GM23338 (cell line): ENCODE results near the gene NTM. TPM values are rescaled to one million over a fixed set of nuclear protein-coding genes. Genes with fewer than 3 reads are reported as not detected.

Experiments
- ATAC-seq: fragments of 200-7000 bp; cut with Tn5 transposase; 3 replicates; pipeline ENCODE4 v1.9.1; 2020
- DNase-seq: peaks from one replicate; pipeline ENCODE4 v3.0.0-alpha.2; 2015; ENCODE audit warnings: low spot score
- H2AFZ ChIP-seq: fragments of 200-600 bp; sonication (generic); 2 replicates; pipeline ENCODE4 v1.8.0; 2016; ENCODE audit warnings: antibody characterized with exemption, mild to moderate bottlenecking, moderate library complexity
- H3F3A ChIP-seq: fragments of 200-600 bp; sonication (generic); replicated peaks from 2 replicates; pipeline ENCODE4 v1.8.0; 2017; ENCODE audit warnings: antibody characterized with exemption, mixed run types, low read depth
- H3K27ac ChIP-seq: fragments of 200-600 bp; sonication (generic); 2 replicates; pipeline ENCODE4 v1.6.1; 2016; ENCODE audit warnings: low read depth
- H3K27me3 ChIP-seq: fragments of 200-600 bp; sonication (generic); 2 replicates; pipeline ENCODE4 v1.8.0; 2016; ENCODE audit warnings: mild to moderate bottlenecking, mixed run types, moderate library complexity; ENCODE audit not compliant: insufficient read depth
- H3K36me3 ChIP-seq: fragments of 200-600 bp; sonication (generic); 2 replicates; pipeline ENCODE4 v1.8.0; 2016; ENCODE audit warnings: mild to moderate bottlenecking; ENCODE audit not compliant: insufficient read depth
- H3K4me1 ChIP-seq: fragments of 200-600 bp; sonication (generic); 2 replicates; pipeline ENCODE4 v1.8.0; 2016; ENCODE audit warnings: mild to moderate bottlenecking, moderate library complexity; ENCODE audit not compliant: insufficient read depth
- H3K4me2 ChIP-seq: fragments of 200-600 bp; sonication (generic); 2 replicates; pipeline ENCODE4 v1.7.1; 2017; ENCODE audit warnings: mixed run types
- H3K4me3 ChIP-seq: fragments of 200-600 bp; sonication (generic); 2 replicates; pipeline ENCODE4 v1.6.1; 2016; ENCODE audit warnings: mixed run types
- H3K79me2 ChIP-seq: fragments of 200-600 bp; sonication (generic); replicated peaks from 2 replicates; pipeline ENCODE4 v1.8.0; 2017; ENCODE audit warnings: mild to moderate bottlenecking; ENCODE audit not compliant: insufficient read depth
- H3K9me2 ChIP-seq: fragments of 200-600 bp; sonication (generic); 2 replicates; pipeline ENCODE4 v1.8.0; 2017; ENCODE audit not compliant: insufficient read depth
- H4K20me1 ChIP-seq: fragments of 200-600 bp; sonication (generic); replicated peaks from 2 replicates; pipeline ENCODE4 v1.8.0; 2017; ENCODE audit warnings: mild to moderate bottlenecking; ENCODE audit not compliant: insufficient read depth
- H3K27ac Mint-ChIP-seq: 2 replicates; pipeline ENCODE4 v1.8.0; 2020; ENCODE audit warnings: inconsistent platforms, mild to moderate bottlenecking, moderate library complexity, mixed read lengths
- H3K27me3 Mint-ChIP-seq: 3 replicates; pipeline ENCODE4 v1.8.0; 2022; ENCODE audit warnings: low read depth, mild to moderate bottlenecking, moderate library complexity, mixed read lengths, inconsistent platforms; ENCODE audit not compliant: insufficient read depth, poor library complexity
- H3K36me3 Mint-ChIP-seq: 3 replicates; pipeline ENCODE4 v1.8.0; 2021; ENCODE audit warnings: low read depth, mild to moderate bottlenecking, inconsistent platforms, moderate library complexity, mixed read lengths
- H3K4me1 Mint-ChIP-seq: 3 replicates; pipeline ENCODE4 v1.8.0; 2020; ENCODE audit warnings: mild to moderate bottlenecking, inconsistent platforms, mixed read lengths
- H3K4me3 Mint-ChIP-seq: 3 replicates; pipeline ENCODE4 v1.8.0; 2021; ENCODE audit warnings: moderate library complexity, mild to moderate bottlenecking, inconsistent platforms, mixed read lengths
- H3K9me3 Mint-ChIP-seq: 3 replicates; pipeline ENCODE4 v1.8.0; 2020; ENCODE audit warnings: moderate library complexity, mild to moderate bottlenecking, inconsistent platforms, mixed read lengths
- JUNB ChIP-seq: IDR thresholded peaks from one replicate; pipeline ENCODE4 v1.6.1; 2016; ENCODE audit warnings: antibody characterized with exemption; ENCODE audit not compliant: unreplicated experiment
- NANOG ChIP-seq: IDR thresholded peaks from 2 replicates; pipeline ENCODE4 v1.6.1; 2016; ENCODE audit warnings: antibody characterized with exemption, borderline replicate concordance
- REST ChIP-seq: IDR thresholded peaks from one replicate; pipeline ENCODE4 v1.6.1; 2018; ENCODE audit warnings: antibody characterized with exemption; ENCODE audit not compliant: unreplicated experiment
- ZNF462 ChIP-seq: fragments of 250-450 bp; sonication (Bioruptor Pico); IDR thresholded peaks from 2 replicates; pipeline ENCODE4 v1.5.0; 2020; ENCODE audit warnings: mild to moderate bottlenecking, moderate library complexity
- polyA plus RNA-seq: library from polyadenylated mRNA; unstranded; fragments of >200 nt; fragmentation: Nextera tagmentation; extraction: Ambion mirVana; gene quantifications from 2 replicates; pipeline ENCODE4 v1.2.1, GENCODE V29; 2016
- total RNA-seq: library from RNA; depleted of rRNA; stranded (reverse); fragments of >200 nt; shearing (Covaris generic); gene quantifications from 2 replicates; pipeline ENCODE4 v1.2.3, GENCODE V29; 2014

NTM gene
- total and polyA plus RNA-seq, 2 experiments from 2014 or later, result 10.6 to 14.6 TPM

GRCh38 chr11:131599285-131599684, 228.9 kb downstream of the NTM start:
- H3K4me2 ChIP-seq, result no peak overlapping the region

GRCh38 chr11:131600628-131601027, 230.2 kb downstream of the NTM start:
- Histone ChIP-seq H3K79me2 (no peaks in the 10 kb centered on the region), H2AFZ (no peak overlapping the region), H3K27ac (no peak overlapping the region), H3K4me2 (no peak overlapping the region), H3K4me1 (peaks cover under 1% of the 10 kb centered on the region; the same call in 1 of the 2 replicates), H4K20me1 (no peaks in the 10 kb centered on the region), H3K36me3 (no peaks in the 10 kb centered on the region), H3K4me3 (no peak overlapping the region), H3F3A (no peaks in the 10 kb centered on the region), H3K27me3 (no peaks in the 10 kb centered on the region), H3K9me2 (no peaks in the 10 kb centered on the region; the same call in 1 of the 2 replicates)
- Mint-ChIP-seq H3K4me3 (no peak overlapping the region), H3K27me3 (no peaks in the 10 kb centered on the region), H3K9me3 (no peaks in the 10 kb centered on the region; the same call in 2 of the 3 replicates), H3K4me1 (peaks cover 18% of the 10 kb centered on the region), H3K36me3 (no peaks in the 10 kb centered on the region), H3K27ac (no peak overlapping the region)
- no peak for ATAC-seq
- DNase-seq, result no peak
- no peak for TF ChIP-seq JUNB

More at GRCh38 chr11:131599285-131599684, 228.9 kb downstream of the NTM start:
- Mint-ChIP-seq H3K27ac (no peak overlapping the region), H3K9me3 (no peaks in the 10 kb centered on the region; the same call in 2 of the 3 replicates), H3K4me1 (peaks cover 27% of the 10 kb centered on the region), H3K27me3 (no peaks in the 10 kb centered on the region), H3K4me3 (no peak overlapping the region), H3K36me3 (no peaks in the 10 kb centered on the region)
- no peaks in the 10 kb centered on the region for H3F3A ChIP-seq
- no peaks in the 10 kb centered on the region; the same call in 1 of the 2 replicates for H3K9me2 ChIP-seq
- no peaks in the 10 kb centered on the region for H3K36me3 ChIP-seq
- H3K27ac ChIP-seq, result no peak overlapping the region
- H2AFZ ChIP-seq, result no peak overlapping the region
- no peaks in the 10 kb centered on the region for H3K79me2 ChIP-seq
- ATAC-seq (peak; percentile 20; the same call in 2 of the 3 replicates), DNase-seq (no peak)
- H3K4me1 ChIP-seq, result peaks cover 9% of the 10 kb centered on the region
- no peak overlapping the region for H3K4me3 ChIP-seq
- no peaks in the 10 kb centered on the region for H3K27me3 ChIP-seq
- TF ChIP-seq REST, result no peak
- H4K20me1 ChIP-seq, result no peaks in the 10 kb centered on the region

- peaks cover 16% of the 10 kb centered on the region for H3K4me1 Mint-ChIP-seq
- no peaks in the 10 kb centered on the region for H3K36me3 Mint-ChIP-seq
- H3K4me1 ChIP-seq, result no peaks in the 10 kb centered on the region
- no peaks in the 10 kb centered on the region for H3F3A ChIP-seq
- H3K27ac ChIP-seq, result no peak overlapping the region
- H3K36me3 ChIP-seq, result no peaks in the 10 kb centered on the region
- H3K4me3 ChIP-seq, result no peak overlapping the region
- no peak overlapping the region for H3K27ac Mint-ChIP-seq
- H2AFZ ChIP-seq, result no peak overlapping the region
- no peaks in the 10 kb centered on the region for H4K20me1 ChIP-seq
- ATAC-seq, result no peak
- H3K4me3 Mint-ChIP-seq, result no peak overlapping the region
- H3K9me3 Mint-ChIP-seq, result no peaks in the 10 kb centered on the region; the same call in 2 of the 3 replicates
- no peak for TF ChIP-seq NANOG
- no peak for TF ChIP-seq ZNF462
- no peaks in the 10 kb centered on the region for H3K27me3 Mint-ChIP-seq
- H3K79me2 ChIP-seq, result no peaks in the 10 kb centered on the region
- H3K4me2 ChIP-seq, result no peak overlapping the region
- no peaks in the 10 kb centered on the region; the same call in 1 of the 2 replicates for H3K9me2 ChIP-seq
- DNase-seq, result no peak
- H3K27me3 ChIP-seq, result no peaks in the 10 kb centered on the region
These were observed 231.2 kb downstream of the NTM start for GRCh38 chr11:131601586-131601985.
